Measurements from ENCODE around the gene KLRF2. TPM values are rescaled to one million over a fixed set of nuclear protein-coding genes. Genes with fewer than 3 reads are reported as not detected.
A peak's percentile ranks its signal among the peaks of the same experiment; 100 is the strongest.

KLRF2 gene
- total and polyA plus RNA-seq, 4 donors = not detected

DNA sequence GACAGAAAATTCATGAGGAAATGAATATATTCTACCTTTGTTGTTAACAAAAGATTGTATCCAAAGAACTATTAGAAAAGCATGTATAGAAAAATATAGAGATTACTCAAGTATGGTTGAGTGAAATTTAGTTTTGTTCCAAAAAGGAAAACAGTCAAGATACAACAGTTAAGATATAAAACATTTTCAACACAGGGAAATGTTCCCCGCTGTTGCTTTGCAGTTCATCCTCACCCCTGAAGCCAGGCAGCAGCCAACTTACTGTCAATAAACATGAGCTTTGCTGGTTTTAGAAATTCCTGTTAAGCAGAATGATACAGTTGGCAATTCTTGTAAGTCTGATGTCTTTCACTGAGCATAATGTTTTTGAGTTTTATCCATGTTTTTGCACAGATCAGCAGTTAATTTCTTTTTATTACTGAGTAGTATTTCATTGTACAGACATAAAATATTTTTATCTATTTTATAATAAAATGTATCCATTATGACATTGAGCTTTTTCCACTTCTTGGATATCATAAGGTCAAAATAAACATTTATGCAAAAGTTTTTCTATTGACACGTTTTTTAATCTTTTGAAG is 10.9 kb upstream of the KLRF2 start:
- TF ChIP-seq RAD21 (IDR thresholded peaks at IDR 0.05) = peak in 1 of 2 donors; percentile 8
- TF ChIP-seq FOXA2 (IDR thresholded peaks at IDR 0.05) = no peak
- TF ChIP-seq GABPA (IDR thresholded peaks at IDR 0.05 in 1 of 2, conservative IDR thresholded peaks at IDR 0.05 in 1 of 2) = no peak
- no peak for TF ChIP-seq TAF1 (conservative IDR thresholded peaks at IDR 0.05)
- TF ChIP-seq, protein P1, sequence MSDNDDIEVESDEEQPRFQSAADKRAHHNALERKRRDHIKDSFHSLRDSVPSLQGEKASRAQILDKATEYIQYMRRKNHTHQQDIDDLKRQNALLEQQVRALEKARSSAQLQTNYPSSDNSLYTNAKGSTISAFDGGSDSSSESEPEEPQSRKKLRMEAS (IDR thresholded peaks at IDR 0.05) = no peak
- TF ChIP-seq, protein P2, sequence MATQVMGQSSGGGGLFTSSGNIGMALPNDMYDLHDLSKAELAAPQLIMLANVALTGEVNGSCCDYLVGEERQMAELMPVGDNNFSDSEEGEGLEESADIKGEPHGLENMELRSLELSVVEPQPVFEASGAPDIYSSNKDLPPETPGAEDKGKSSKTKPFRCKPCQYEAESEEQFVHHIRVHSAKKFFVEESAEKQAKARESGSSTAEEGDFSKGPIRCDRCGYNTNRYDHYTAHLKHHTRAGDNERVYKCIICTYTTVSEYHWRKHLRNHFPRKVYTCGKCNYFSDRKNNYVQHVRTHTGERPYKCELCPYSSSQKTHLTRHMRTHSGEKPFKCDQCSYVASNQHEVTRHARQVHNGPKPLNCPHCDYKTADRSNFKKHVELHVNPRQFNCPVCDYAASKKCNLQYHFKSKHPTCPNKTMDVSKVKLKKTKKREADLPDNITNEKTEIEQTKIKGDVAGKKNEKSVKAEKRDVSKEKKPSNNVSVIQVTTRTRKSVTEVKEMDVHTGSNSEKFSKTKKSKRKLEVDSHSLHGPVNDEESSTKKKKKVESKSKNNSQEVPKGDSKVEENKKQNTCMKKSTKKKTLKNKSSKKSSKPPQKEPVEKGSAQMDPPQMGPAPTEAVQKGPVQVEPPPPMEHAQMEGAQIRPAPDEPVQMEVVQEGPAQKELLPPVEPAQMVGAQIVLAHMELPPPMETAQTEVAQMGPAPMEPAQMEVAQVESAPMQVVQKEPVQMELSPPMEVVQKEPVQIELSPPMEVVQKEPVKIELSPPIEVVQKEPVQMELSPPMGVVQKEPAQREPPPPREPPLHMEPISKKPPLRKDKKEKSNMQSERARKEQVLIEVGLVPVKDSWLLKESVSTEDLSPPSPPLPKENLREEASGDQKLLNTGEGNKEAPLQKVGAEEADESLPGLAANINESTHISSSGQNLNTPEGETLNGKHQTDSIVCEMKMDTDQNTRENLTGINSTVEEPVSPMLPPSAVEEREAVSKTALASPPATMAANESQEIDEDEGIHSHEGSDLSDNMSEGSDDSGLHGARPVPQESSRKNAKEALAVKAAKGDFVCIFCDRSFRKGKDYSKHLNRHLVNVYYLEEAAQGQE (IDR thresholded peaks at IDR 0.05) = peak; percentile 1
- Histone ChIP-seq H3K27ac (ENCODE audit: low read depth in 1 of 2, low read length in 2 of 2) (peak overlapping the region; percentile 89), H3K4me1 (ENCODE audit: control insufficient read depth in 4 of 4, insufficient read depth in 4 of 4, low read length in 3 of 4) (peaks cover 0 to 3% (median 2%) of the 10 kb centered on the region in 4 donors), H3K9me3 (ENCODE audit: control insufficient read depth in 4 of 4, low read length in 3 of 4) (no peaks in the 10 kb centered on the region), H3K27me3 (ENCODE audit: control insufficient read depth in 4 of 4, insufficient read depth in 4 of 4, low read length in 3 of 4) (no peaks in the 10 kb centered on the region), H3K36me3 (ENCODE audit: control insufficient read depth in 4 of 4, insufficient read depth in 3 of 4, low read depth in 1 of 4, low read length in 3 of 4) (no peaks in the 10 kb centered on the region), H3K4me3 (ENCODE audit: low read depth in 1 of 3, low read length in 3 of 3) (peak overlapping the region in 2 of 3 donors; percentile 60 to 67), H3K9ac (ENCODE audit: low read depth in 1 of 2, low read length in 2 of 2) (peak overlapping the region in 1 of 2 donors; percentile 97)
- DNase-seq (ENCODE audit: low spot score) = no peak
- 30% methylated on average over 2 of the region's 2 CpGs for WGBS

DNA sequence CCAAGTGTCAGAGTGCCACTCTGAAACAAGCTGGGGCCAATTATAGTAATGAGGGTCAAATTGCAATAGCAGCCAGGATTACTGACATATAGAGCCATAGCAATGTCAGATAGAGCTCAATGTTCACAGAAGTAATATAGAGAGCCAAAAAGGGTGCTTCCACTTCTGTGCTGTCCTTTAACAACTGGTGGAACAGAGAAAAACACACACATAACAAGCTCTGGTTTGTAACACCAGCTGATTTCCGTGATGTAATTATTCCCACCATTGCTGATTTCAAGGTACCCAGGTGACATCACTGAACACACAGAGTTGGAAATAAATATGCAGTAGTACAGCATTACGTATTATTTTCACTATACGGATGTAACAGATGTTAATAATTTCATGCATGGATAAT is 9.1 kb upstream of the KLRF2 start:
- 97% methylated on average over 3 of the region's 3 CpGs for WGBS
- Histone ChIP-seq H3K4me3 (ENCODE audit: low read depth in 1 of 3, low read length in 3 of 3) (no peak overlapping the region), H3K27ac (ENCODE audit: low read depth in 1 of 2, low read length in 2 of 2) (no peak overlapping the region), H3K4me1 (ENCODE audit: control insufficient read depth in 4 of 4, insufficient read depth in 4 of 4, low read length in 3 of 4) (peaks cover 0 to 3% (median 2%) of the 10 kb centered on the region in 4 donors), H3K9me3 (ENCODE audit: control insufficient read depth in 4 of 4, low read length in 3 of 4) (no peaks in the 10 kb centered on the region), H3K36me3 (ENCODE audit: control insufficient read depth in 4 of 4, insufficient read depth in 3 of 4, low read depth in 1 of 4, low read length in 3 of 4) (no peaks in the 10 kb centered on the region), H3K9ac (ENCODE audit: low read depth in 1 of 2, low read length in 2 of 2) (no peak overlapping the region), H3K27me3 (ENCODE audit: control insufficient read depth in 4 of 4, insufficient read depth in 4 of 4, low read length in 3 of 4) (no peaks in the 10 kb centered on the region)
- TF ChIP-seq, protein P3, sequence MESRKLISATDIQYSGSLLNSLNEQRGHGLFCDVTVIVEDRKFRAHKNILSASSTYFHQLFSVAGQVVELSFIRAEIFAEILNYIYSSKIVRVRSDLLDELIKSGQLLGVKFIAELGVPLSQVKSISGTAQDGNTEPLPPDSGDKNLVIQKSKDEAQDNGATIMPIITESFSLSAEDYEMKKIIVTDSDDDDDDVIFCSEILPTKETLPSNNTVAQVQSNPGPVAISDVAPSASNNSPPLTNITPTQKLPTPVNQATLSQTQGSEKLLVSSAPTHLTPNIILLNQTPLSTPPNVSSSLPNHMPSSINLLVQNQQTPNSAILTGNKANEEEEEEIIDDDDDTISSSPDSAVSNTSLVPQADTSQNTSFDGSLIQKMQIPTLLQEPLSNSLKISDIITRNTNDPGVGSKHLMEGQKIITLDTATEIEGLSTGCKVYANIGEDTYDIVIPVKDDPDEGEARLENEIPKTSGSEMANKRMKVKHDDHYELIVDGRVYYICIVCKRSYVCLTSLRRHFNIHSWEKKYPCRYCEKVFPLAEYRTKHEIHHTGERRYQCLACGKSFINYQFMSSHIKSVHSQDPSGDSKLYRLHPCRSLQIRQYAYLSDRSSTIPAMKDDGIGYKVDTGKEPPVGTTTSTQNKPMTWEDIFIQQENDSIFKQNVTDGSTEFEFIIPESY (IDR thresholded peaks at IDR 0.05) = no peak
- TF ChIP-seq FOXA1 (IDR thresholded peaks at IDR 0.05) (no peak), FOXA2 (IDR thresholded peaks at IDR 0.05) (no peak), SP1 (IDR thresholded peaks at IDR 0.05) (no peak), EGR1 (IDR thresholded peaks at IDR 0.05; ENCODE audit: low read depth in 2 of 2) (no peak), TAF1 (conservative IDR thresholded peaks at IDR 0.05) (no peak), RAD21 (IDR thresholded peaks at IDR 0.05) (no peak), RXRA (IDR thresholded peaks at IDR 0.05) (no peak), YY1 (IDR thresholded peaks at IDR 0.05) (no peak), HNF4A (conservative IDR thresholded peaks at IDR 0.05) (no peak), JUND (IDR thresholded peaks at IDR 0.05) (no peak), GABPA (IDR thresholded peaks at IDR 0.05 in 1 of 2, conservative IDR thresholded peaks at IDR 0.05 in 1 of 2) (no peak), NR2F2 (IDR thresholded peaks at IDR 0.05) (no peak)
- TF ChIP-seq, protein P2 (IDR thresholded peaks at IDR 0.05) = no peak
- TF ChIP-seq, protein P1 (IDR thresholded peaks at IDR 0.05) = no peak
- TF ChIP-seq, protein P4, sequence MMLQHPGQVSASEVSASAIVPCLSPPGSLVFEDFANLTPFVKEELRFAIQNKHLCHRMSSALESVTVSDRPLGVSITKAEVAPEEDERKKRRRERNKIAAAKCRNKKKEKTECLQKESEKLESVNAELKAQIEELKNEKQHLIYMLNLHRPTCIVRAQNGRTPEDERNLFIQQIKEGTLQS (IDR thresholded peaks at IDR 0.05) = no peak
- TF ChIP-seq, protein P5, sequence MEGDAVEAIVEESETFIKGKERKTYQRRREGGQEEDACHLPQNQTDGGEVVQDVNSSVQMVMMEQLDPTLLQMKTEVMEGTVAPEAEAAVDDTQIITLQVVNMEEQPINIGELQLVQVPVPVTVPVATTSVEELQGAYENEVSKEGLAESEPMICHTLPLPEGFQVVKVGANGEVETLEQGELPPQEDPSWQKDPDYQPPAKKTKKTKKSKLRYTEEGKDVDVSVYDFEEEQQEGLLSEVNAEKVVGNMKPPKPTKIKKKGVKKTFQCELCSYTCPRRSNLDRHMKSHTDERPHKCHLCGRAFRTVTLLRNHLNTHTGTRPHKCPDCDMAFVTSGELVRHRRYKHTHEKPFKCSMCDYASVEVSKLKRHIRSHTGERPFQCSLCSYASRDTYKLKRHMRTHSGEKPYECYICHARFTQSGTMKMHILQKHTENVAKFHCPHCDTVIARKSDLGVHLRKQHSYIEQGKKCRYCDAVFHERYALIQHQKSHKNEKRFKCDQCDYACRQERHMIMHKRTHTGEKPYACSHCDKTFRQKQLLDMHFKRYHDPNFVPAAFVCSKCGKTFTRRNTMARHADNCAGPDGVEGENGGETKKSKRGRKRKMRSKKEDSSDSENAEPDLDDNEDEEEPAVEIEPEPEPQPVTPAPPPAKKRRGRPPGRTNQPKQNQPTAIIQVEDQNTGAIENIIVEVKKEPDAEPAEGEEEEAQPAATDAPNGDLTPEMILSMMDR (IDR thresholded peaks at IDR 0.05; ENCODE audit: low read depth, low read length, missing input control) = no peak
- no peak for DNase-seq (ENCODE audit: low spot score)
